CD4-positive, alpha-beta T cell treated with Interferon alpha-2 for 1 hour (primary cell): ENCODE data around the gene CHMP4A.
A peak's percentile ranks its signal among the peaks of the same experiment; 100 is the strongest.

Experiments used
- DNase-seq, 2 donors: peaks; one replicate each; pipeline ENCODE4 v3.0.0-alpha.2; 2020 to 2022

The CHMP4A gene, protein sequence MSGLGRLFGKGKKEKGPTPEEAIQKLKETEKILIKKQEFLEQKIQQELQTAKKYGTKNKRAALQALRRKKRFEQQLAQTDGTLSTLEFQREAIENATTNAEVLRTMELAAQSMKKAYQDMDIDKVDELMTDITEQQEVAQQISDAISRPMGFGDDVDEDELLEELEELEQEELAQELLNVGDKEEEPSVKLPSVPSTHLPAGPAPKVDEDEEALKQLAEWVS

DNA sequence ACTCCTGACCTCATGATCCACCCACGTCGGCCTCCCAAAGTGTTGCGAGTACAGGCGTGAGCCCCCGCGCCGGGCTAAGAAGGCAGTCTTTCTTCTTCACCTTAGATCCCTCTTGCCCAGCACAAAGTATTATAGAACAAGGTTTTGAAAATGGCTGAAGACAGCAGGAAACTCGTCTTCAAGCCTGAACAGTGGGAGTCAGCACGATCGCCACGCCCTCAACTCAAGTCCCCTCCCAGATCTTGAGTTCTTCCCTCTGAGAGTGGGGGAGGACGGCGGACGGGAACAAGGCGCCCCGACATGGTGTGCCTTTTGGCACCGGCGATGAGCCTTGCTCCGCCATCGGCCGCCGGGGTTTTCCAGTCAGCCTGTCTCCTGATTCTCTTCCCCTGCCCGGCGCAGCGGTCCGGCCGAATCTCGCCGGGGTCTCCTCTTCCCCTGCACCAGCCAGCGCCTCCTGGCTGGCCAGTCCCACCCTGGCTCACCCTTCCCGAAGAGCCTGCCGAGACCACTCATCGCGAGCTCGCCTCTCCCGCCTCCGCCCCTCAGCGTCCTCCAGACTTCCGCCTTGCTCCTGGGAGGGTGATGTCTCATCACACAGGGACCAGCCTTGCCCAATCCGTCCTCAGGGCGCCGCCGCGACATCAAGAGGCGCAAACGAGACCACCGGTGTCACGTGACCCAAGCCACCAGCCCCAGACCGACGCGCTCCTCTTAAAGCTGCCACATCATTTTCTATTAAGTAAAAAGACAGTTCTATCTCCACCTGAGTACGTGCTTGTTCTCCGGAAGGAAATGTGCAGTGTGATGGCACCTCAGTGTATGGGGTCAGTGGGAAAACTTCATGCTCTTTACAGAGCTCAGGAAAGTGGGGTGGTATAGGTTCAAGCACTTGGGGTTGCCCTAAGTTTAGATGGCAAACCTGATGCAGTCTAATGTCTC is at the start of gene CHMP4A:
Gene CHMP4A (minus strand): TSS at position 565 of the 942 bp plus-strand sequence. CDS start 49 bp downstream, at position 516.
- DNase-seq = peak; percentile 97

DNA sequence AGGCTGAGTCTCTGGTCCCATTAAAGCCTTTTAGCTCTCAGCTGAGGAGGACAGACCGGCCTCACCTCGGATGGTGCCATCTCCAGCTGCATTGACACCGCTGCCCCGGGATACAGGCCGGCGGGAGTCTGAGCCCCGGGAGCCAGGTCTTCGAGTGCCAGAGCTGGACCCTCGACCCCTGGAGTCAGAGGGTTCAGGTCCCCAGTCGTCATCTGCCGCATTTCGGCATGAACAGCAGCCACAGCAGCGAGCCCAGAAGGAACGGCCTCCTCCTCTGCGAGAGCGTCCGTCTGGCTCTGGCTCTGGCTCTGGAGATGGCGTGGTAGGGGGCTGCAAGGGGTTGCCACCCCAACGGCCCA is 48.7 kb upstream of the CHMP4A start:
- DNase-seq = no peak

DNA sequence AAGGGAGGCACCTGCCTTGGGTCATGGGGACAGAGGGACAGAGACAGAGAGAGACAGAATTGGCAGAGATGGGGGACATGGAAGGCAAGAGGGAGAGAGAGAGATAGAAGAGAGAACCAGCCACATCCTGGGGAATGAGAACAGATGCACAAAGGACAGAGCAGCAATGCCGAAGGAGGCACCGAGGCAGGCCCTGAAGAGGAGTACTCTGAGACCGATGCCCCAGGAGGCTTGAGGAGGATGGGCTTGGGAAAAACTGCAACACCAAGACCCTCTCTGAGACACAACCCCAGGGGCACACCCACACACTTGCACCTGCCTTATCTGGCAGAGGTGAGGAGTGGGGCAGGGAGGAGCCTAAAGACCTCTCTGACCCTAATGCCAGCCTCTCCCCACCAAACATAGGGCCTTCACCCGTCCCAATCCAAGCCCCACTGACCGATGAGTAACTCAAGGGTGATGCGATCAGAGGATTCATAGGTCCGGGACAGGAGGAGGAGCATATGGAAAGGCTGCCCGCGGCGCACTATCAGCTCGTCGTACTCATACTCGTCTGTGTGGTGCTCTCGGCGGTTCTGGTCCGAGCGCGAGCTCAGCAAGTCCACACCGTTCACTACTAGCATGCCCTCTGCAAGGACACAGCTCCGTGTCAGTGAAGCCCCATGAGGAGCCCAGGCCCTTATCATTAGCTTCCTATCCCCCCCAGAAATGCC is 48.1 kb upstream of the CHMP4A start:
- DNase-seq = no peak

DNA sequence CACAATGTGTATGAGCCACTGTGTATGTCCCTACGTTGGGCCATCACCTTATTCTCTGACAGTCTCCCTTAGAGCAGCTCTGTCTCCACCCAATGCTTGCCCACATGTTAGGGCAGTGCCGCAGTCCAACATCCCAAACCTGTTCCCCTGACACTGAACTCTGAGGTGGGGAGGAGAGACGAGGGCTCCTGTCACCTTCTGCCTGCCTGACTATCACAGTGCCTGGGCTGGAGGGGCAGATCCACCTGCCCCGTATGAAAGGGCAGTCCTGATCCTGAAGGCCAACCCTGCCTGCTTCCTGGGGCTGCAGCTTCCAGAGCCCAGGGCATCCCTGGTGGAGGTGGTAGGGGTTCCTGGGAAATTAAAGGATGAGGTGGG is 47.5 kb upstream of the CHMP4A start:
- no peak for DNase-seq

DNA sequence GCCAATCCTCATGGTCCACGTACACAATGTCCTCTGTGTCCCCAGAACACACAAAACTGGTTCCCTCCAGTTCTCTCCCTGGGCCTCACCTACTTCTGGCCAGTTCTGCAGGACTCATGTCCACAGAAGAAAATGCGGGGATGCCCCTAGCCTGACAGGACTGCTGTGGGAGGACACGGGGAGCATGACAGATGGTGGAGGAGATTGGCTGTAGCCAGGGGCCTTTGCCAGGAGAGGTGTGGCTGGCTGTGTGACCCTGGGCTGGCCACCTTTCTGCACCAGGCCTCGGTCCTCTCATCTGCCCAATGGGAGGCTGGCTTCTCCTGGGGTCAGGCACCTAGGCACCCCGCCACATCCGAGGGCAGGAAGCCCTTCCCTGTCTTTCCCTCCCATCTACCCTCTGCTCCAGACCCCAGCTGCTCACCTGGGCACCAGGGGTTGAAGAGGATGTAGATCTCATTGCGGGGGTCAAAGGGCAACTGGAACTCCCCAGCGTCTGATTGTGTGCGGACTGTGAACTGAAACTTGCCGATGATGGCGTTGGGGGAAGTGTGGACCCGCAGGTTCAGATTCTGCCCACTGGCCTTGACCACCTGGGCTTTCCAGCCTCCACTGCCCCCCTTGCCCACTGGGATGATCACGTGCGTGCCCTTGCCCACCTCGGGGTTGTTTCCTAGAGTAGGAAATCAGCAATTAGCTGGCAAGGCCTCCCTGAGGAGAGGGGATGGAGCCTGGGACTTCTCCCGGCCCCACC is 46.9 kb upstream of the CHMP4A start:
- DNase-seq = no peak

DNA sequence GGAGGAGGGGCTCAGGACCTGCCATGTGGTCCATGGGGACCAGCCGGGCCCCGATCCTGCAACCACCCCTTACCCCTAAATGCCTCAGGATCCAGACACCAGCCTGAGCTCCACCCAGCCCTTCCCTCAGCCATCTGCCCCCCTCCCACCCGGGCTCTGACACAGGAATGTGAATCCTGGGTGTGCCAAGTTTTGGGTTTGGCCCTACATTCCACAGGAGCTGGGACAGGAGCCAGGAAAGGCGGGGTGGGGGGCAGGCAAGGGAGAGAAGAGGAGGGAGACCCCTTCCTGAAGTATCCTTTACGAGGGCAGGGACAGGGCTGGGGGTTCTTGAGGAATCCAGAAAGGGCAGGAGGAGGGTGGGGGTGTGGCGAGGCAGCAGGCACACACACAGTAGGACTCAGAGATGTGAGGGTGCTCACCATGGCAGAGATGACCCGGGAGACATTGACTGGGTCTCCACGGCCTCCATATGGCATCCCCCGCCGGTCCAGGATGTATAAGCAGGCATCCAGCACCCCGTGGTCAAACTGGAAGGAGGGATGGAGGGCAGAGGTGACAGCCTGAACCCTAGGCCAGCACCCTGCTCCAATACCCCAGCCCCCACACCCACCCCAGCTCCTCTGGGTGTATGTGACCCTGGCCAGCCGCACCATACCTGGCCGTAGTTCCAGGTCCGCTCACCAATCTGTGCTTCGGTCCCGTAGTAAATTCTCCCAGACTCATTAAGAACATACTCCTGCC is 46.2 kb upstream of the CHMP4A start:
- no peak for DNase-seq

DNA sequence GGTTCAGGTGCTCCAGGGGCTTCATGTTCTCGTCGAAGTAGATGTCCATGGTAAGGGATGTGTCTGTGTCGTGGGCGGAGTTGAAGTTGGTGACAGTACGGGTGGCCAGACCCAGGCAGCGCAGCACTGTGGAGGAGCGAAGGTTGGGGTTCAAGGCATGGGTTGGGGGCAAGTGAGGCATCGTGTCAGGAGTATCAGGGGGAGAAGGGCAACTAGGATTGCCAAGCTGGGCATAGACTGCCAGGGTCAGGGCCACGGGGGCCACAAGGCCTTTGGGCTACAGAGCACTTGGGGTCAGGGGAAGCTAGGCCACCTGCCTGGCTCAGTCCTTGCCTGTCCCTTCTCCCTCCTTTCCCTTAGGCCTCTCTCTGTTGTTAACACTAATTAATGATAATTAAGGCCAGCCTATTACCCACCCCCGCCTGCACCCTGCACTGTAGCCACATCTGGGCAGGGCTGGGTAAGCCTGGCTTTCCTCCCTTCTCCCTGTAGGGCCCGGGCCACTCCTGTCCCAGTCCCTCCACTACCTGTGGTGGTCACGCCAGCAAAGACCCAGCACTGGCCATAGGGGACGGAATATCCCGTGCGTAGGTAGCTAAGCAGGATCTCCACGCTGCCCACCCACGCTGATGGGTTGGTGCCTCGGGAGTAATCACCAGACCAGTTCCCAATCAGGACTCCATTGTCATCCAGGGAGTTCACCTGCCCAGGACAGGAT is 45.4 kb upstream of the CHMP4A start:
- DNase-seq = no peak

DNA sequence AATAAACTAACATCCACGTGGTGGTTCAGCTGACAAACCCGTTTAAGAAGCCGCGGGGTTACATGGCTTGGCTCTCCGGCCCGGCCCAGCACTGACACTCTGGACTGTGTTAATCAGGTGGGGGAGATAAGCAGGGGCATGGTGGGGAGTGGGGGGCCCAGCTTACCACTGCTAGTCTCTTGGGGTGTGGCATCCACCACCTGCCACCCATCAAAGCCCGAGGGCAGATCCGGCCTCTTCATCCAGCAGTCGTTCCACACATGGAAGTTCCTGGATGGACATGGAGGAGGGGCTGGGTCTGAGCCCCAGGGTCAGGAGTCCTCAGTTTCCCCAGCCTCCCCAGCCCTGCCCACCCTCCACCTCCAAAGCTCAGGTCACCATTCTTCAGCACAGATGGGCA is 44.8 kb upstream of the CHMP4A start:
- DNase-seq = no peak

DNA sequence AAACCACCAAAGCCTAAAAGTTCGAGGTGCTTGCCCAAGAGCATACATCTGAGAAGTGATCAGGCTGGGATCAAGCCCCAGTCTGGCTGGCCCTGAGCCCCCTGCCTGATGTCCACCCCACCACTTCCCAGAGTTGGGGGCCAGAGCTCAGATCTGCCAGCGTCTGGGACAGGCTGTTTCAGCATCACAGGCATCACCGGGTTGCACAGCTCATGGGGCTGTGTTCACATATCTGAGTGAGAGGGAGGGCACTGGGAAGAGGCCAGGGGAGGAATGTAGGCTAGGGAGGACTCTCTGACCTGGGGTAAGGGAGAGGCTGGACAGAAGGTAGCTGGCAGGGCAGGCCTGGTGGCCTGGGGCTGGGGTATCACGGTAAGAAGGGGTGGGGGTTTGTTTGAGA is 43.7 kb upstream of the CHMP4A start:
- no peak for DNase-seq

DNA sequence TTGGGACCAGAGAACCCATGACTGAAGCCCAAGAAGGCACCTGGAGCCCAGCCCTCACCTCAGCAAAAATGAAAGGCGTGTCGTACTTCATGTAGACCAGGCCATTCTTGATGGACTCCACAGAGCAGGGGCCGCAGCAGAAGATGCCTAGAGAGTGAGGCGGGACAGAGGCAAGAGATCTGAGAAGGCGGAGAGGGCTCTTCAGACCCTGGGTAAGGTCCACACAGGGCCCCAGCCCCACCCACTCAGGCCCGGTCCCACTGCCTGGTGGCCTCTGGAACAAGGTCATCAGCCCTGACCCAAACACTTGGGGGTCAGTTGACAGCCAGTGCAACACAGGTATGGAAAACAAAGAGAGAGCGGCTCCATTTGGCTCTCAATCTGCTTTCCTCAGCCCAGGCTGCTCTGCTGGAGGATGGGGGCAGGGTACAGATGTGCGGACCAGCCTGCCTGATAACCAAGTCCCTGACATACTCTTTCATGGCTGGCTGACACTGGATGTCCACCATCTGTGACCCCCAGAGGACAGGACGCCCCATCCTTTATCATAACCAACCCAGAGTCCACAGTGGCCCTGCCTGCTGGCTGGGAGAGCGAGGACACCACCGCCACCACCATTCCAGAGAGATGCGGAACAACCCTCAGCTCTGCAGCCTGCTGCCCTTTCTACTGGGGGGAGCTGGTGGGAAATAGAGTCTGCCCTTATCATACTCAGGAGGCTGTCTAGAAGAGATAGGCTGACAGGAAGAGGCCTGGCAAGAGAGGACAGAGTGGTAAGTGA is 42.8 kb upstream of the CHMP4A start:
- DNase-seq = no peak

DNA sequence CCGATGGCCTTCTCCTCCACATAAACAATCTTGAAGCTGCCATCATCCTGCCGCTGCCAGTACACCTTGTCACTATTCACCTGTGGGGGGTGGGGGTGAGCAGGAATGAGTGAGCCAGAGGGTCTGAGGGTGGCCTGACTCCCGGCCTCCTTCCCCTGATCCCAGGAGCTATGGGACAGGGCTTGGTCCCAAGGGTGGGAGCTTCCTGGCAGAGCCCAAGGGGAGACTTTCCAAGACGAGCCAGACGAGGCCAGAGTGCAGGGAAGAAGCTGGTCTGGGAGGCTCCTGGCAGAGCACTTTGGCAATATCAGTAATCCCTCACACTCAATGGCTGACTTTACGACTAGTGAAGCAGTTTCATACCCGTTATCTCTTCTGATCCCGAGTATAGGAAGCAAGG is 42.1 kb upstream of the CHMP4A start:
- DNase-seq = no peak

DNA sequence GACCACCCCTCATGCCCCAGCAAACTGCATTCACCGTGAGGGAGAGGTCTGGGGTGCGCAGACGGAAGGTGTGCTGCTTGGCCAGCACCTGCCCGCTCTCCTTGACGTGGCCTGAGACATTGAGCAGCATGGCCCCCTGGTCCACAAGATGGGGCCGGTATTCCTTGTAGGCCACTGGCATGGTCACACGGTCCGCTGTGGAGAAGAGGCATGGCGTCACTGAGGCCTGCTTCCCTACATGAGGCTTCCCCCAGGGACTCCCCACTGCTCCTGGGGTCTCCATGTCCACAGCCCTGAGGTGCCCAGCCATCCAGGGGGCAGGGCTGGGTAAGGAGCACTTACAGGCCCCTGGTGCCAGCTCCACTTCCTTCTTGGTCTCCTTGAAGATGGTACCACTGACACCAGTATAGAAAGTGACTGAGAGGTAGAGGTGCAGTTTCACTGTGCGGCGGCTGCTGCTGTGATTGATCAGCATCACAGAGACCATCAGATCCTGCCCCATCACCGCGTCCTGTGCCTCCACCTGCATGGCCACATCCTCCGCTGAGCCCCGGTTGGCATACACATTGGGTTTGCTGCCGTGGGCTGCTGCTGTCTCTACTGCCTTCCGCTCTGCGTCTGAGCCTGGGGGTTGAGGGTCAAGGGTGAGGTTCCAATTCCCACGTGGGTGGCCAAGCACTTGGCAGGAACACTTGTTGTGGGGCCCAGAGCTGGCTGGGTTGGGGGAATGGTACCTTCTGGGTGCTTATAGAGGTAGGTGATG is 41.5 kb upstream of the CHMP4A start:
- no peak for DNase-seq

DNA sequence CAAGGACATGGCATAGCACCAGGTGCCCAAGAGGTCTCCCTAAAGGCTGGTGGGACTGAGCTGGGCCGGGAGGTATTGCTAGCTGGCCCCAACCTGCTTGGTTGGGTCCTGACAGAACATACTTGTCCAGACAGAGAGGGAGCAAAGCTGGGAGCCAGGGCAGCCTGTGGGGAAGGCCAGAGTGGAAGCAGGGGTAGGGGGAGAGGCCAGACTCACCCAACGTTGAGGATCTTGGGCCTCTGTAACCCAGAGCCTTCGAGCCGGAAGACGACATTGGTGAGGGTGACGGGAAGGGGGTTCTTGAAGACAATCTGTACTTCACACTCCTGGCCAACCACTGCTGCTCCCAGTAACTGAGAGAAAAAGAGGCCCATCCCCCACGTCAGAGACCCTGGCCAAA is 40.6 kb upstream of the CHMP4A start:
- no peak for DNase-seq

DNA sequence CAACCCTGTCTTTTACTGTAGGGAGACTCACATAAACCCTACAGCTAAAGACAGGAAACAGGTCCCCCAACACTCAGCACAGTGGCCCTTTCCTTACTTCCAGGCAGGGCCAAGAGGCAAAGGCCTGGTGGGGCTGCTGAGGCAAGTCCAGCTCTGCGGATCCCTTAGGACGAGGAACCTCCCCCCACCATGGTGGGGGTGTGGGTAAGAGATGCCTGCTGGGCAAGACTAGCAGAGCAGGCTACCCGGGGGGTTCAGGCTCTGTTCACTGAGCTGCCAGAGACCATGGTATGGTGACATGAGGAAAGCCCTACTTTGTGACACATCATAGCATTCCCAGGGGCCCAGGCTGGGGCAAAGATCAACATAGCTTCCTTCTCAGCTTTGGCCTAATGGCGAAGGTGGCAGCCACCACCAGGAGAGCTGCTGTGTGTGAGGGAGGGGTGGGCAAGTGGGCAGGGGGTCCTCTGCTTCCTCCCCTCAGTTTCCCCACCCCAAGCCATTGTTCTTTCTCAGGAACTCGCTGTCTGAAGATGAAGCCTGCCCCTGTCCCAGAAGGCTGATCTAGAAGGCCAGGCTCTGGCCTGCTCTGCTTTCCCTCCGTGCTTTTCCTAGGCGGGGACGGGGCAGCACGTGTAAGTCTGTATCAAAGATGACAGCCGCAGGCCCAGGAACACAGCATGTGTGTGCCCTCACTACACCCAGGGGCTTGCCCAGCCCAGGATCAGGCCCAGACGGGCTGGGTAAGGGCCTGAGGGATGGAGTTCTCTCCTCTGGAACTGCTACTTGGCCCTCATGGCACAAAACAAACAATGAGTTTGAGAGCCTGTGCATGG is 39.2 kb upstream of the CHMP4A start:
- no peak for DNase-seq

DNA sequence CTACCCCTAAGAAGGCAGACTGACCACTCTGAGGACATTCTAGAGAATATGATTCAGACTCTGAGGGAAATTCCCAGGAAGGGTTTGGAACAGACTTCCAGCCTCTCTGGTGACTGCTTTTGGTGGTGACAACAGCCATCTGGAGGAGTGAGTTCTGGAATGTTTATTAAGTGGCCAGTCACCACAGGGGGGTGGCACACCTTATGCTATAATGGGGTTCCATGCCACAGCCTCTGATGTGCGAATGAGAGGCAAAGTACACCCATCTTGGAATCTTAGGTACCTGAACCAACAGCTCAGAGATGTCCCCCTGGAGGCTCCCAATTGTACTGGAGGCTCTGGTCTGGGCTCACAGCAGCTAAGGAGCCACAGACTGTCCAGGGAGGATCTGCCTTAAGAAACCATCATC is 38.6 kb upstream of the CHMP4A start:
- DNase-seq = no peak

DNA sequence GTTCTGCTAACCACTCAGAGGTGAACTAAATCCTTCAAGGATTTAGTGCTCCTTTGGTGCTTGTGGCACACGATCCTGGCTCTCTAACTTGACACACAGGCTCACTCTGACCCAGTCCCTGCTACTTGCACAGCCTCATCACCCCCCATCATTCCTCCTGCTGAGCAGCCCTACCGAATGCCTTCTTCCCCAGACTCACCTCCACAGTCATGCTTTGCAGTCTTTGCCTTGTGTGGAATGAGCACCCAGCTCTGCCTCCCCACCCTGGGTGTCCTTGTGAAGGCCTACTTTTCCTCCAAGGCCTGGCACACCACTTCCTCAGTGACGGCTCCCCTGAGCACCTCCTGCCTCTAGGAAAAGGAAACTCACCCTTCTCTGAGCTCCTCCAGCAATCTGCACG is 37.1 kb upstream of the CHMP4A start:
- no peak for DNase-seq

DNA sequence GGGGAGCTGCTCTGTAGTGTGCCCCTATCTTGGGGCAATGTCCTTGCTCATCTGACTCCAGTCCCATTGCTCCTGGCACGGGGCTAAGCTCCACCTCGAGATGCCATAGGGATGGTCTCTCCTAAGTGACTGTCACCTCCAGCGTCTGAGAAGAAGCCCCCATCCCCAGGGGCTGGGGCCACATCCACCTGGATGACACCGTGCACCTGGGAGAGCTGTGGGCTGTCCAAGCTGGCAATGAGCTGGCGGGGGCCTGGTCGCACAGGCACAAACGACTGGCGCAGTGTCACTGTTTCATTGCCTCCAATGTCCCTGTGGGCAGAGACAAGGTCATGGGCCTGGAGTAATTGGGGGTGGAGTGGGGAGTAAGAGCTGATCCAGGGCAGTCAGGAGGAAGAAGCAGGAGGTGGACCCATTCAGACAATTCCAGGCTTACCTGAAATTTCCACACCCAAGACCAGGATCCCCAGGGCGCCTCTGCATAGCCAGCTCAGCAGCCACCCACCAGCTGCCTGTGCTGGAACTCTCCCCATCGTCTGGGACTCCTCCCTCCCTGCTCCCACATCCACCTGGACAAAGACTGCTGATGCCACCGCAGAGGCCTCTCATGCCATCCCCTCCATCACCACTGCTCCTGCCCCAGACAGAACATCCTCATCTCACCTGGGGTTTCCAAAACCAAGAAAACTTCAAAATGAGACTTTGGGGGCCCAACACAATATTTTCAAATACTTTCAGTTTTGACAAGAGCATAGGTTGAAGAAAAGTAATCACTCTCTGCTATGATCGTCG is 36.1 kb upstream of the CHMP4A start:
- DNase-seq = no peak

DNA sequence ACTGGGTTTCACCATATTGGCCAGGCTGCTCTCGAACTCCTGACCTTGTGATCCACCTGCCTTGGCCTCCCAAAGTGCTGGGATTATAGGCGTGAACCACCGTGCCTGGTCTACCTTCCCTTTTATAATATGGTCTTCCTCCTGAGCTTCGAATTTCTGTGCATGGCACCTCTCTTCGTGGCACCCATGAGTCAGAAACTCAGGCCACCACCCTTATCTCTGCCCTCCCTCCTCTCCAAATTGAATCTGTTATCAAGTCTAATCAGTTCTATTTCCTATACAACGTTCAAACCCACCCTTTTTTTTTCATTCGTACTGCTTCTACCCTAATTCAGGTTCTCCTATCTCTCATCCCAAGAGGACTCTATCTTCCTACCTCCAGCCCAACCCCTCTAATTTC is 34.1 kb upstream of the CHMP4A start:
- DNase-seq = no peak
